HUES6 (cell line): ENCODE results near the gene RBFOX1.

ENCODE experiments used
- H3K27ac ChIP-seq: 2 replicates; pipeline ENCODE4 v1.7.0; 2013; ENCODE audit warnings: low read depth, mild to moderate bottlenecking, low read length, inconsistent platforms
- H3K27me3 ChIP-seq: 2 replicates; pipeline ENCODE4 v1.6.1; 2013; ENCODE audit warnings: low read length; ENCODE audit not compliant: control insufficient read depth, insufficient read depth
- H3K36me3 ChIP-seq: 2 replicates; pipeline ENCODE4 v1.6.1; 2013; ENCODE audit warnings: low read length; ENCODE audit not compliant: control insufficient read depth, insufficient read depth
- H3K4me1 ChIP-seq: 2 replicates; pipeline ENCODE4 v1.6.1; 2013; ENCODE audit warnings: low read length; ENCODE audit not compliant: control insufficient read depth, insufficient read depth
- H3K4me3 ChIP-seq: 2 replicates; pipeline ENCODE4 v1.5.1; 2013; ENCODE audit warnings: low read depth, low read length
- H3K9ac ChIP-seq: one replicate; pipeline ENCODE4 v1.6.1; 2013; ENCODE audit warnings: mild to moderate bottlenecking, low read length
- H3K9me3 ChIP-seq: 2 replicates; pipeline ENCODE4 v1.6.1; 2013; ENCODE audit warnings: low read depth, low read length; ENCODE audit not compliant: control insufficient read depth, insufficient read depth

RBFOX1 gene

GRCh38 chr16:7314163-7314562 is 18.5 kb upstream of the RBFOX1 start:
- Histone ChIP-seq H3K9me3 (no peaks in the 10 kb centered on the region), H3K27ac (no peak overlapping the region), H3K9ac (no peak overlapping the region), H3K36me3 (no peaks in the 10 kb centered on the region), H3K4me1 (peaks cover 3% of the 10 kb centered on the region; the same call in 1 of the 2 replicates), H3K4me3 (no peak overlapping the region), H3K27me3 (no peaks in the 10 kb centered on the region)

- Histone ChIP-seq H3K36me3 (no peaks in the 10 kb centered on the region), H3K9me3 (no peaks in the 10 kb centered on the region), H3K4me1 (peaks cover 3% of the 10 kb centered on the region; the same call in 1 of the 2 replicates), H3K27me3 (no peaks in the 10 kb centered on the region), H3K9ac (no peak overlapping the region), H3K27ac (no peak overlapping the region), H3K4me3 (no peak overlapping the region)
These were observed 16.8 kb upstream of the RBFOX1 start for GRCh38 chr16:7315813-7316212.

- peaks cover 3% of the 10 kb centered on the region; the same call in 1 of the 2 replicates for H3K4me1 ChIP-seq
- H3K27me3 ChIP-seq, result no peaks in the 10 kb centered on the region
- no peaks in the 10 kb centered on the region for H3K36me3 ChIP-seq
- no peak overlapping the region for H3K27ac ChIP-seq
- H3K9ac ChIP-seq, result no peak overlapping the region
- no peaks in the 10 kb centered on the region for H3K9me3 ChIP-seq
- no peak overlapping the region for H3K4me3 ChIP-seq
These were observed 16.3 kb upstream of the RBFOX1 start for GRCh38 chr16:7316281-7316888.

GRCh38 chr16:7317982-7318381 is 14.7 kb upstream of the RBFOX1 start:
- H3K4me3 ChIP-seq, result no peak overlapping the region
- H3K9ac ChIP-seq, result no peak overlapping the region
- peaks cover 2% of the 10 kb centered on the region; the same call in 1 of the 2 replicates for H3K4me1 ChIP-seq
- no peaks in the 10 kb centered on the region for H3K36me3 ChIP-seq
- no peak overlapping the region for H3K27ac ChIP-seq
- H3K9me3 ChIP-seq, result no peaks in the 10 kb centered on the region
- H3K27me3 ChIP-seq, result no peaks in the 10 kb centered on the region

GRCh38 chr16:7318686-7319085 is 14.0 kb upstream of the RBFOX1 start:
- Histone ChIP-seq H3K9ac (no peak overlapping the region), H3K36me3 (no peaks in the 10 kb centered on the region), H3K27me3 (no peaks in the 10 kb centered on the region), H3K9me3 (no peaks in the 10 kb centered on the region), H3K27ac (no peak overlapping the region), H3K4me1 (no peaks in the 10 kb centered on the region), H3K4me3 (no peak overlapping the region)

- no peak overlapping the region for H3K27ac ChIP-seq
- H3K9ac ChIP-seq, result no peak overlapping the region
- no peaks in the 10 kb centered on the region for H3K36me3 ChIP-seq
- H3K9me3 ChIP-seq, result no peaks in the 10 kb centered on the region
- H3K4me3 ChIP-seq, result no peak overlapping the region
- peaks cover 5% of the 10 kb centered on the region for H3K4me1 ChIP-seq
- H3K27me3 ChIP-seq, result no peaks in the 10 kb centered on the region
These were observed 13.1 kb upstream of the RBFOX1 start for GRCh38 chr16:7319514-7319913.

- Histone ChIP-seq H3K27me3 (no peaks in the 10 kb centered on the region), H3K4me1 (peaks cover 8% of the 10 kb centered on the region), H3K9ac (no peak overlapping the region), H3K27ac (no peak overlapping the region), H3K4me3 (no peak overlapping the region), H3K9me3 (no peaks in the 10 kb centered on the region), H3K36me3 (no peaks in the 10 kb centered on the region)
These were observed 11.0 kb upstream of the RBFOX1 start for GRCh38 chr16:7321661-7322060.

GRCh38 chr16:7324321-7324720 is 8.3 kb upstream of the RBFOX1 start:
- no peak overlapping the region for H3K27ac ChIP-seq
- H3K9ac ChIP-seq, result no peak overlapping the region
- no peak overlapping the region for H3K4me3 ChIP-seq
- peaks cover 8% of the 10 kb centered on the region for H3K4me1 ChIP-seq
- no peaks in the 10 kb centered on the region for H3K9me3 ChIP-seq
- no peaks in the 10 kb centered on the region for H3K27me3 ChIP-seq
- H3K36me3 ChIP-seq, result no peaks in the 10 kb centered on the region

- Histone ChIP-seq H3K4me3 (no peak overlapping the region), H3K4me1 (peaks cover 8% of the 10 kb centered on the region), H3K9ac (no peak overlapping the region)
These were observed 6.8 kb upstream of the RBFOX1 start for GRCh38 chr16:7325834-7326233.

GRCh38 chr16:7330709-7331108 is 1.9 kb upstream of the RBFOX1 start:
- H3K36me3 ChIP-seq, result no peaks in the 10 kb centered on the region
- no peaks in the 10 kb centered on the region for H3K9me3 ChIP-seq
- H3K4me3 ChIP-seq, result no peak overlapping the region
- H3K9ac ChIP-seq, result no peak overlapping the region
- H3K27me3 ChIP-seq, result no peaks in the 10 kb centered on the region
- no peaks in the 10 kb centered on the region for H3K4me1 ChIP-seq
- H3K27ac ChIP-seq, result no peak overlapping the region

More at GRCh38 chr16:7325834-7326233, 6.8 kb upstream of the RBFOX1 start:
- no peaks in the 10 kb centered on the region for H3K36me3 ChIP-seq
- no peak overlapping the region for H3K27ac ChIP-seq
- no peaks in the 10 kb centered on the region for H3K9me3 ChIP-seq
- H3K27me3 ChIP-seq, result no peaks in the 10 kb centered on the region

GRCh38 chr16:7331997-7332396 is 648 bp upstream of the RBFOX1 start:
- no peaks in the 10 kb centered on the region for H3K9me3 ChIP-seq
- H3K4me1 ChIP-seq, result no peaks in the 10 kb centered on the region
- H3K27ac ChIP-seq, result no peak overlapping the region
- no peak overlapping the region for H3K9ac ChIP-seq
- no peaks in the 10 kb centered on the region for H3K27me3 ChIP-seq
- no peaks in the 10 kb centered on the region for H3K36me3 ChIP-seq
- no peak overlapping the region for H3K4me3 ChIP-seq
